Adrenal gland (tissue), 5 donors: ENCODE data around the gene SACM1L.

Experiments used
- CTCF ChIP-seq, 6 experiments: fragments of 450-650 bp in 4 of 6; fragments of 200-600 bp in 2 of 6; sonication (generic) in 1 of 6; IDR thresholded peaks; 1 replicate in 5 of 6; 2 replicates in 1 of 6; pipeline versions ENCODE4 v1.5.1 to v1.8.0; 2016 to 2021; ENCODE audit warnings: antibody characterized with exemption in 6 of 6, mild to moderate bottlenecking in 2 of 6, moderate library complexity in 1 of 6
- POLR2A ChIP-seq, 2 donors: fragments of 450-650 bp; IDR thresholded peaks; one replicate each; pipeline ENCODE4 v1.6.1; 2017; ENCODE audit warnings: antibody characterized with exemption in 2 of 2, mild to moderate bottlenecking in 2 of 2, moderate library complexity in 1 of 2
- donor health status: DM: no; HTN: no; CAD: no.

GRCh38 chr3:45666757-45667431 is 22.3 kb upstream of the SACM1L start:
- TF ChIP-seq CTCF (IDR thresholded peaks at IDR 0.05): no peak
- TF ChIP-seq POLR2A (IDR thresholded peaks at IDR 0.05): no peak
